DMS 273 (cell line): ENCODE measurements around the gene STXBP5L.
"Not testable (repeated sequence)": the region's sequence is repeated elsewhere in the genome, so short reads cannot be mapped to it uniquely, and the experiment has no call there.

Experiments used
- DNase-seq: peaks from one replicate; lab custom pipeline; 2025; ENCODE audit not compliant: unreplicated experiment; lab: John Stamatoyannopoulos, UW

Gene STXBP5L

DNA sequence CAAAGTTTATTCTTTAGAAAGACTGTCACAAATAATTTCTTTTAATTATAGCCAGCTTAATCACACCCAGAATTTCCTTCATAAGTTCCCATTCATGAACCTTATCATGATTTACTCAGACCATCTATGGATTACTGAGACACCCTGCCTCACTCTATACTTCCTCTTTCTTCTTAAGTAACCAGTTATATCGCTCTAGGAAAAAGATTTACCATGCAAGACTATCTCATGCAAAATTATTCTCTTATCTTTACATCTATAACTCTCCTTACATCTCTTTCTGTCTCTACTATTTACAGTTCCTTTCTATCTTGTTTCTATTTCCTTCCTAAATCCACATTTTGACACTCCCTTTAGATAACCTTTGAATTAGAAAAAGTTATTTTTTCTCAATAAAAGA lies 321.0 kb downstream of the STXBP5L start:
- DNase-seq = no peak

DNA sequence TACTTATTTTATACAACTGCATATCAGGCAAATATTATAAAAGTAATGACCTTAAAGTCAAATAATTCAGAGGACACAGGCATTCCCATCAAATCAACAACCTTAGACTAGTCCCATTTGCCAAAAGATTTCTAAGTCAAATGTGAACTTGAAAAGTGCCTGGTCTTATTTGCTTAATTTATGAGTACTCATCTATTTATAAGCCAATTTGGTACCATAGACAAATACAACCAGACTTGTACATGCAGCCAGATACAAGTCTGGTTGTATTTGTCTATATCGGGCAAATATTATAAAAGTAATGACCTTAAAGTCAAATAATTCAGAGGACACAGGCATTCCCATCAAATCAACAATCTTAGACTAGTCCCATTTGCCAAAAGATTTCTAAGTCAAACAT lies 322.2 kb downstream of the STXBP5L start:
- not testable (repeated sequence) for DNase-seq

DNA sequence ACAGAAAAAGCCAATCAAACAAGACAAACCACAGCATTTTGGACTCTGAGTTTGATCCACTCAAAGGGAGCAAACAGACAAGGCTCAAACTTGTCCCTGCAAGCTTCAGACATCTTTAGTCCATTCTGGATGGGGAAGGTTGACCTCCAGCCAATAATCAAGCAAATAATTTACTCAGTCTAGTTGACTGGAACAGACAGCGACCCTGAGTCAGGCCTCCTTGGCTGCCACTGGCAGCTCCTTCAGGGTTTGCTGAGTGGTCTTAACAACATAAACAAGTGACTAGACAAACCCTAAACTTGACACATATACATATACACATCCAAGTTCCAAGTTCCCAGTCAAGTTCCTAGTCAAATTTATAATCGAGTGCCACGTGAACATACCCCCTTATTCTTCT lies 323.9 kb downstream of the STXBP5L start:
- no peak for DNase-seq

DNA sequence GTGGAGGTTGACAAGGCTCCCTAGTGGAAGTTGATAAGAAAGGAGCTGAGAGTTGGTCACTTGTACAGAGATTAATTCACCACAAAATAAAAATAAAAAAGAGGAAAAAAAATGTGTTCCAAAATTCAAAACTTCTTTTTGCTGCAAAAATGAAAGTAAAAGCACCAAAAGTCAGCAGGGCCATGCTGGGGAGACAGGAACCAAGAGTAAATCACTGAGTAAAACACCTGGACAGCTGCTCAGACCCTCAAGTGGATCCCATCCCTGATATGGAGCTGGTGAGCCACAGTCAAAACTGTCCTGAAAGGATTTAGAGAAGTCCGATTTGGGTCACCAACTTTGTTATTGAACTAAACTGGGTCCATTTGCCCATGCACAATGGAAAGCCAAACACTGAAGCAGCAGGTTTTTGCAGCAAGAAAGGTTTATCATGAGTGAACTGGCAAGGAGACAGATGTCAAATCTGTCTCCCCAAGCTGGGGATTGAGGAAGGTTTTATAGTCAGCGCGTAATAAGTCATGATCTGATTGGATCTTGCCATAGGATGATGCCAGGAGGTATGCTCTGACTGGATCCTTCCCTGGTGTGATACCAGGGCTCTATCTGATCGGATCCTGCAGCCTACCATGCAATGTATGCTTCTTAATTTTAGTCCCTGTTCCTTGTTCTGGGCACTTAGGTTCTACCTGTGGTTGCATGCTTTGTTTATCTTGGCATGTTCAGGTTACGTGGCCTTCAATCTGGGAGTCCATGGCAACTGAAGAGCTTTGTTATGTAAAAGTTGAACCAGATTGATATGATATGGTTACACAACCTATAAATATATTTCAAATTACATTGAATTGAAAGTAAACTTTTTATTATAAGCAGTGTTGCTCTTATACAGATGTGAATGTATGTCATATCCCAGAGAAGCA lies 324.6 kb downstream of the STXBP5L start:
- DNase-seq = no peak

DNA sequence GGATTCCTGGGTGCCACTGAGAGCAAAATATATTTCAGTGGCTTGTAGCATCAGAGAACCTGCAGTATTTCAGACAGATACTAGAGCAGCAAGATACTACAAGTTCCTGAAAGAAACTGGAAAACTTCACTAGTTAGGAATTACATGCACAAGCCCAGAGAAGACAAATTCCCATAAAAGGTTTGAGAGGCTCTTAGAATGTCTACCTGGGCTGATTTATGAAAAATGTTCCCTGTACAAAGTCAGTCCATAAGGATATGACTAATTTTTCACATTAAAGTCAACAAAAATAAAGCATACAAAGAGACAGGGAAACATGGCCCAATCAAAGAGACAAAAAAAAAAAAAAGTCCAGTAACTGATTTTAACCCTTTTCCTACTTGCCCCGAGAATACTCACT lies 335.2 kb downstream of the STXBP5L start:
- DNase-seq = no peak

DNA sequence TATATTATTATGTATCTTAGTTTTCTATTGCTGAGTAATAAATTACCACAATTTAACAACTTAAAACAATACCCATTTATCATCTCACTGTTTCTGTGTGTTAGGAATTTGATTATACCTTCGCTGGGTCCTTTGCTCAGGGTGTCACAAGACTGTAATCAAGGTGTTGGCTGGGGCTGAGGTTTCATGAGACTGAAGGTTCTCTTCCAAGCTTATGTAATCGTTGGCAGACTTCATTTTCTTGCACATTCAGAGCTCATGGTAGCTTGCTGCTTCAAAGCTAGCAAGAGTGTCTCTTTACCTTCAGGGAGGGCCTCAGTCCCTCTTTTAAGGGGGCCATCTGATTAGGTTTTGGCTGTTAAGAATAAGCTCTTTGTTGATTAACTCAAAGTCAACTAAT lies 344.7 kb downstream of the STXBP5L start:
- no peak for DNase-seq

DNA sequence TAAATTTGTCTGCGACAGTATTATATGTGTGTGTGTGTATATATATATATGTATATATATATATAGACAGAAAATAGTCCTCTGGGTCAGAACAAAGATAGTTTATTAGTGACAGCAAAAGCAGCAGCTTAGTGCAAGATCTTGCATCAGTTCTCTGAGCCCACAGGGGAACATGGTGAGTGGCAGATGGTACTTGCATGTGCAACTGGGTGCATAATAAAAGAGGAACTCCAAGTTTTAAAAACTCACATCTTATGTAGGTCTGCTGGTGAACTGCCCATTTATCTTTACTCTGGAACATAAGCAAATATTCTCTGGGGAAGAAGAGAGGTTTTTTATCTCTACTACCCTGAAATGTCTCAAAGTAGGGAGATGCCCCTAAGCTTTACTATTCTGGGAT lies 361.4 kb downstream of the STXBP5L start:
- peak; percentile 74 for DNase-seq

DNA sequence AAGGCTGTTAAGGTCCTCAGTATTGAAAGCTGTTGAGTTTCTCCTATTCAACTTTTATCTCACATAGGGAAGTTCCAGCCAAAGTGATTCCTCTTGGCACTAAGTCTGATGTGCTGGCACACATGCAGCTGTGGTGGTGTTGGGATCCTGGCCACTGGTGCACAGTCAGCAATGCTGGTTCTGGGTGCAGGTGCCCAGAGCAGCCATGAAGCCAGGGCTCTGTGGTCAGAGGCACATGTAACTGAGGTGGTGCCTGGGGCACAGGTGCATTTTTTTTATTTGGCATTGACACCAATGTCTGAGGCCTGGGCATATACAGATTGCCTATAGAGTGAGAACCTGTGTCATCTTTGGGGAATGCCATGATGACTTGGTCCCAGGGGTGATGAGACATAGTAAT lies 366.4 kb downstream of the STXBP5L start:
- DNase-seq = no peak

DNA sequence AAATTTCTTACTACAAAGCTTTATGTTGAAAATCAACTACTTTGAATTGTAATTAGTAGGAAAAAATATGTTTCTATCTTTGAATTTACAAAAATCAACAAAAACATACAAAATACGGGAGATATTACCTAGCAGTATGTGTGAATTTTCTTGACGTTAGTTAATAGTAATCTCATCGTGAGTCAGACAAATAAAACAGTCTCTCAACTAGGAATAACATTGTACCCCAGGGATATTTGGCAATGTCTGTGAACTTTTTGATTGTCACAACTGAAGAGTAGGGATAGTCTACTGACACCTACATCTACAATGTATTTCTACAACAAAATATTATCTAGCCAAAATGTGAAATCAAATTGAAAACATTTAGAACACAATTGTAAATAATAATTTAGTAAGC lies 387.4 kb downstream of the STXBP5L start:
- DNase-seq = no peak

DNA sequence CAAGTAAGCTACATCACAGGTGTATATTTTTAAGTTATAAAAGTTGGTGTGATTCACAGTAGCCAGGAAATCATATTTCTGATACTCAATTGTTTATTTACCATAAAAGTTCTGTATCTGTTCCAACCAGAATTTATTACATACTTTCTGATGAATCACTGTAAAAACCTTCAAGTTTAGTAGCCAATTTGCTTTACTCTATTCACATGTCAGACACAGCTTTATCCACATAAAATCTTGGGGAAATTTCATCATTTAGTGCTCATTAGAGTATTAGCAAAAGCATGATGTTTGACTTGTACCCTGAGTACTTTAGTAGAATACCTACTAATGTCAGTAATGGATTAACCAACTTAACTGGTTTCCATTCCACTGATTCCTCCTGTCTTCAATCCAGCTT lies 388.0 kb downstream of the STXBP5L start:
- DNase-seq = no peak

DNA sequence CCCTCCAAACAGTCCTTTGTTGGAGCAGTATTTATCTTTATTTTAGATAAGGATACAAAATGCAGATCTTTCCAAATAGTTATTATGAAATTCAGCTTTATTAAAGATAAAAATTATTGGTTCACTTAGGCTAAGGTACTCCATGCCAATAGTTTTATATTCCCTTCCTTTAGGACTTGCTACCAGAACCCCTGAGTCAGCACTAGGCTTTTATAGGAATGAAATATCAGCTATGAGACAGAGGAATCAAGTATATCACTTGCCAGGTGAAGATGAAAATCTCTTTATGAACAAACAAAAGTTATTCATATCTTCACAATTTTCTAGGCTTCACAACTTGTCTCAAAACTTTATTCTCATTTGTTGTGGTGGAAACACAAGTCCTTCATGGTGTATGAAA lies 416.3 kb downstream of the STXBP5L start:
- DNase-seq = no peak

DNA sequence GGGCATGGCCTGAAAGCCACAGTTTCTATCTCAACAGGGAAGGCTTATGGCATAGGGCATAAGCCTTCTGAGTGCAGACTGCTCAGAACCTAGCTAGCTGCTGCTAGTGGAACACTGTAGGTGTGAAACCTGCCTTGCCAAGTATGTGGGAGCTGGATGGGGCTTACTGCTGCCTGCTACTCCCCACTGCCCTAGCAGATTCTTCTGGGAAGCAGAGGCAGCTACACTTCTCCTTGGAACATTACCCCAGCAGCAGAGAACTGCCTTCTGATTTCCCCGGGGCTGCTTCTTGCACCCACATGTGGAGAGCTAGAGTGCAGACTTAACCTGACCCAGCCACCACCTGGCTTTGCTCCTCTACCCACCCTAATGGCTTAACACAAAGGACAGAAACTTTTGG lies 422.1 kb downstream of the STXBP5L start:
- DNase-seq = no peak

DNA sequence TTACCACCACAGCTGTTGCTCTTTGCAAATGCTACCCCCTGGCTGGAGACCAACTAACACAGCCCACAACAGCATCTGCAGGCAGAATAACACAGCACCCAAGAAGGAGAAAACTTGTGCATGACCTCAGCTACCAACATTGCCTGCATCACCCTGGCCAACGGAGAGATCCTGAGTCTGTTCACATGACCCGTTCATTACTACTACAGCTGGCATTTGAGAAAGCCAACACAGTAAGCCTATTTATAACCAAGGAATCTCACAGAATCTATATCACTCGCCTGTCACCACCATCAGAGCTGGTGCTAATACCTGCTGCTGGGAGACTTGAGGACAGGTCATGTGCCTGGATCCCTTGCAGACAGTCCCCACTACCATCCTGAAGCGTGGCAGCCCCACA lies 422.6 kb downstream of the STXBP5L start:
- peak; percentile 16 for DNase-seq

DNA sequence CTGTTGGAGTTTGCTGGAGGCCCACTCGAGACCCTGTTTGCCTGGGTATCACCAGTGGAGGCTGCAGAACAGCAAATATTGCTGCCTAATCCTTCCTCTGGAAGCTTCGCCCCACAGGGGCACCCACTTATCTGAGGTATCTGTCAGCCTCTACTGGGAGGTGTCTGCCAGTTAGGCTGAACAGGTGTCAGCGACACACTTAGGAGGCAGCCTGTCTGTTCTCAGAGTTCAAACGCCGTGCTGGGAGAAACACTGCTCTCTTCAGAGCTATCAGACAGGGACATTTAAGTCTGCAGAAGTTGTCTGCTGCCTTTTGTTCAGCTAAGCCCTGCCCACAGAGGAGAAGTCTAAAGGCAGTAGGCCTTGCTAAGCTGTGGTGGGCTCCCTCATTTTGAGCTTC lies 448.0 kb downstream of the STXBP5L start:
- DNase-seq = not testable (repeated sequence)

DNA sequence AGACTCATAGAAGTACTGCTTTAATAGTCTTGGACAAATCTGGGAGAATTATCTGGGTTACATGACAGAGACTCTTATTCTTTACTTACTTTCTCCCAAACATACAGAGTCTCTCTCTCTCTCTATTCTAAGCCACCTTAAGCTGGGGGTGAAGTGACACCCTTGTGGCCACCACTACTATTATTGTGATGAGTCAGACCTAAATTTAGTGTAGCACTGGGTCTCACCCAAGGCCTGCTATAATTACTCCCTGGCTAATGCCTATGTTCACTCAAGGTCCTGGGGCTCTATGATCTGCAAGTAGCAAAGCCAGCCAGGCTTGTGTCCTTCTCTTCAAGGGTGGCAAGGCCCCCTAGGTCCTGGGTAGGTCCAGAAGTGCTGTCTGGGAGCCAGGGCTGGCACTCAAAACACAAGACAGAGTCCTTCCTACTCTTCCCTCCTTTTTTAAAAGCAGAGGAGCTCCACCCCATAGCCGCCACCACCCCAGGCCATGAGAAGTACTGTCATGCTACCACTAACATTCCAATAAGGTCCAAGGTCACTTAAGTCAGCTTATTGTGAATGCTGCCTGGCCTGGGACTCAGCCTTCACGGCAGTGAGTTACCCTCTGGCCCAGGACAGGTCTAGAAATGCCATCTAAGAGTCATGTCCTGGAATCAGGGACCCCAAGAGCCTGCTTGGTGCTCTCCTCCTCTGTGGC lies 454.2 kb downstream of the STXBP5L start:
- DNase-seq = no peak

DNA sequence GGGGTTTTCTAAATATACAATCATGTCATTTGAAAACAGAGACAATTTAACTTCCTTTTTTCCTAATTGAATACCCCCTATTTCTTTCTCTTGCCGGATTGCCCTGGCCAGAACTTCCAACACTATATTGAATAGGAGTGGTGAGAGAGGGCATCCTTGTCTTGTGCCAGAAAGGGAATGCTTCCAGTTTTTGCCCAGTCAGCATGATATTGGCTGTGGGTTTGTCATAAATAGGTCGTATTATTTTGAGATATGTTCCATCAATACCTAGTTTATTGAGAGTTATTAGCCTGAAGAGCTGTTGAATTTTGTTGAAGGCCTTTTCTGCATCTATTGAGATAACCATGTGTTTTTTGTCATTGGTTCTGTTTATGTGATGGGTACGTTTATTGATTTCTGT lies 480.3 kb downstream of the STXBP5L start:
- not testable (repeated sequence) for DNase-seq

DNA sequence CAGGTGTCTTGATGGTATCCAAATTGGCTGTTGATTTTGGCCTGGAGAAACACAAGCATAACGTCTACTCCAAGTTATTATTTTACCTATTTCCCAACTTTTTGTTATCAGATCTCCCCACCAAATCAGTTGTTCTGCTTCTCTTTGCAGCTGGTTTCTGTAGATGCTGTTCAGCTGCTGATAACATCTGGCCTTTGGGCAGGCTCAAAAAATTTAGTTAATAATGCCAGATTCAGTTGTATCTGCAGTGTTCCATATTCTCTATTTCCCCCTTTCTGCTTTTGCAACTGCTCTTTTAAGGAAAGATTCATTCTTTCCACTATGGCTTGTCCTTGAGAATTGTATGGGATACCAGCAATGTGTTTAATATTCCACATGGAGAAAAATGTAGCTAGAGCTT lies 488.0 kb downstream of the STXBP5L start:
- not testable (repeated sequence) for DNase-seq

DNA sequence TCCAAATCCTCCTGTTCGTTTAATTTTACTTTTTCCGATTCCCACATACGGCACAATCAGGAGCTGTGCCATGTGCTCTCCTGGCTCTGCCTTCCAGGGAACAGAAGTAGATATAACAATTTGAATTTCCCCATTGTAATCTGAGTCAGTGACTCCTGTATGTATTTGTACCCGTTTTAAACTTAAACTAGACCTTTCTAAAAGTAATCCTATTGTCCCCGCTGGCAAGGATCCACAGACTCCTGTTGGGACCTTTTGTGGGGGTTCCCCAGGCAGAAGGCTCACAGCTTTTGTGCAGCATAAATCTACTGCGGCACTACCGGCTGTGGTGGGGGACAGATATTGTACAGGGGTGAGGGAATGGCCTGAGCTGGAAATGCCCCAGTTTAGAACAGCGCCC lies 490.0 kb downstream of the STXBP5L start:
- DNase-seq = not testable (repeated sequence)

DNA sequence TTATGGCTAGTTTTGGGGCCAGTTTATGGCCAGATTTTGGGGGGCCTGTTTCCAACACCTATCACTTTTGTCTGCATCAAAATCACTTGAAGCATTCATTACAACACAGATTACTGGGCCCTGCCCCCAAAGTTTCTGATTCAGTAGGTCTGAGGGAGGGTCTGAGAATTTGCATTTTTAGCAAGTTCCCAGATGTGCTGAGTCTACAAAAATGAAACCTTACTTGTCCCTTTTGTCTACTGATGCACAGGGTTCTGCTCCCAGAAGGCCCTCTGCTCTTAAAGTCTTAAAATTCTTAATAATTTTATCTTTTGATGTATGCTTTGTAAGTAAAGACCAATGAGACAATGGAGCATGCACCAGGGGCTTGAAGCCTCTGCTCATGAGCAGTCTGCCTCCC lies 491.8 kb downstream of the STXBP5L start:
- no peak for DNase-seq

DNA sequence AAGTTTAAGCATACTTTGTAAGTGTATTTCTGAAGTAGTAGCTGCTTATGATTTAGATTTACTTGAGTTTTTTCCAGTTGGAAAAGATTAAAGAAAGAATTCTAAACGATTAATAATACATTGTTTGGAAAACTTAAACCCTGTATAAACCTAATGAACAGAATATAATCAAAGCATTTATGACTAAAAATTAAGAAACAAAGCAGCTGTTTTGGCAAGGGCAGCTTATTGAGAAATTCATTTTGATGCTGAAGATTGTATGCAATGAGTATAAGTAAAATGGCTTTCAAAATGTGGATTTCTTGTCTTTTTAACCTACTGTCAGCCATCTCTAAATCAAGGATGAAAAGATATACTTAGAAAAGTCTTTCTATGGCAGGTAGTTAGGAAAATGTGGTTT lies 497.6 kb downstream of the STXBP5L start:
- no peak for DNase-seq

DNA sequence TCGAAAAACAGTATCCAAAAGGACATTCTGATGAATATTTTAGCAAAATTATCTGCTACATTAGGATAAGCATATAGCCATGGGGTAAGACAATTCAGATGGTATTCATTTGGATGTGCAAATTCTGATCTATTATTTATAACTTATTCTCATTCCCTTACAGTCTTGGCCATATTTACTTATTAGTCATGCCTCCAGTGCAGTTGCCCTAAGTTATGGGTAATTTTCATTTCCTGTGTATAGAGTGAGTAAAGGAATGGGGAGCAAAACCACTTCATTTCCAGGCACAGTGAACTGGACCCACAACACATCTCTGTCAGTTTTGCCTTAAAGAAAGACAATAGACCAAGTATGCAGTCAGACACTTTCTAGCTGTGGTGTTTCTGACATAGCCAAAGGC lies 503.5 kb downstream of the STXBP5L start:
- DNase-seq = no peak

DNA sequence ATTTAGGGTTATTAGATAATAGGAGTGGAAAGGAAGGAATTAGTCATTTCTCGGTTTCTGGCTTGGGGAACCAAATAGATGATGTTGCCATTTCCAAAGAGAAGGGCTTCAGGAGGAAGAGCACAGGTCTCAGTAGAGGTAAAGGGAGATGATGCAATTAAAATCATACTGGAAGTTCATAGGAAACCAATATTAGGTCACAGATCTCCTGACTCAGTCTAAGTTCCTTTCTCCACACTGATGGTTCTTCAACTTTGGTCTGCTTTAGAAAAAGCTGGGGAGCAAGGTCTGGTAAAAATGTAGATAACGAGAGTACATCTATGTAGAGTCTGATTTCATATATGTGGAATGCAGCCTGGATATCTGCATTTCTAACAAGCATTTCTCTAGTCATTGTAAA lies 506.9 kb downstream of the STXBP5L start:
- no peak for DNase-seq
